H1 (cell line): ENCODE results near the gene LRRC28. TPM values are rescaled to one million over a fixed set of nuclear protein-coding genes. Genes with fewer than 3 reads are reported as not detected.

Experiments
- CTCF ChIA-PET: fragments of 300-600 bp; sonication (Branson Sonifier 250); formaldehyde crosslinking; loops from one replicate; lab custom pipeline; 2021; ENCODE audit not compliant: partially characterized antibody; lab: Charles Lee
- POLR2A ChIA-PET: fragments of 300-600 bp; sonication (Branson Sonifier 250); formaldehyde crosslinking; loops from one replicate; lab custom pipeline; 2021; ENCODE audit warnings: inconsistent platforms; ENCODE audit not compliant: partially characterized antibody; lab: Charles Lee
- DNase-seq, 2 experiments: peaks; one replicate each; pipeline versions ENCODE4 v3.0.0 to v3.0.0-alpha.2; 2010 to 2022; ENCODE audit warnings: low spot score in 2 of 2, low read depth in 1 of 2, mixed read lengths in 1 of 2
- FAIRE-seq: peaks from 2 replicates; lab custom pipeline; 2011; peaks lifted over from hg19 to GRCh38; lab: Jason Lieb, UNC
- H2AFZ ChIP-seq: 2 replicates; pipeline ENCODE4 v1.8.1; 2012; ENCODE audit warnings: low read length, inconsistent platforms
- H2AK5ac ChIP-seq: 2 replicates; pipeline ENCODE4 v1.6.1; 2013; ENCODE audit warnings: low read depth, low read length
- H2BK120ac ChIP-seq: replicated peaks from 2 replicates; pipeline ENCODE3; 2013; ENCODE audit warnings: low read depth, low read length, inconsistent platforms
- H2BK12ac ChIP-seq: 2 replicates; pipeline ENCODE4 v1.6.1; 2013; ENCODE audit warnings: low read depth, low read length
- H2BK15ac ChIP-seq: 2 replicates; pipeline ENCODE4 v1.6.1; 2013; ENCODE audit warnings: low read length
- H2BK20ac ChIP-seq: 2 replicates; pipeline ENCODE4 v1.6.1; 2013; ENCODE audit warnings: low read length
- H2BK5ac ChIP-seq: 2 replicates; pipeline ENCODE4 v1.6.1; 2013; ENCODE audit warnings: low read depth, low read length
- H3K14ac ChIP-seq: 2 replicates; pipeline ENCODE4 v1.6.1; 2013; ENCODE audit warnings: inconsistent platforms; ENCODE audit not compliant: insufficient read length
- H3K18ac ChIP-seq: 2 replicates; pipeline ENCODE4 v1.6.1; 2013; ENCODE audit warnings: low read length; ENCODE audit errors: extremely low read depth
- H3K23ac ChIP-seq: 2 replicates; pipeline ENCODE4 v1.6.1; 2013; ENCODE audit warnings: inconsistent platforms; ENCODE audit not compliant: insufficient read length
- H3K23me2 ChIP-seq: 2 replicates; pipeline ENCODE4 v1.6.1; 2013; ENCODE audit warnings: low read depth, low read length
- H3K27ac ChIP-seq: 2 replicates; pipeline ENCODE4 v1.6.1; 2011; ENCODE audit warnings: low read depth, low read length, inconsistent platforms
- H3K27me3 ChIP-seq, 4 experiments: replicated peaks in 1 of 4; 1 replicate in 1 of 4; 2 replicates in 3 of 4; pipeline versions ENCODE4 v1.6.1 to v1.8.1; 2011 to 2013; ENCODE audit warnings: low read length in 3 of 4, mild to moderate bottlenecking in 3 of 4, inconsistent platforms in 2 of 4, mixed read lengths in 2 of 4, moderate library complexity in 1 of 4; ENCODE audit not compliant: control insufficient read depth in 3 of 4, insufficient read depth in 3 of 4; ENCODE audit errors: extremely low read depth in 1 of 4
- H3K36me3 ChIP-seq, 4 experiments: 2 replicates each; pipeline versions ENCODE4 v1.6.1 to v1.8.1; 2011 to 2013; ENCODE audit warnings: mild to moderate bottlenecking in 4 of 4, low read length in 3 of 4, moderate library complexity in 2 of 4, control low read depth in 1 of 4, inconsistent platforms in 1 of 4; ENCODE audit not compliant: insufficient read depth in 4 of 4, control insufficient read depth in 2 of 4
- H3K4ac ChIP-seq: replicated peaks from 2 replicates; pipeline ENCODE3; 2013; ENCODE audit warnings: low read length, low read depth, mixed read lengths, inconsistent platforms; ENCODE audit not compliant: insufficient read length
- H3K4me1 ChIP-seq, 4 experiments: replicated peaks in 1 of 4; 1 replicate in 1 of 4; 2 replicates in 3 of 4; pipeline versions ENCODE4 v1.6.1 to v1.8.1; 2011 to 2013; ENCODE audit warnings: low read length in 3 of 4, inconsistent platforms in 2 of 4, mixed read lengths in 1 of 4; ENCODE audit not compliant: insufficient read depth in 4 of 4, control insufficient read depth in 3 of 4
- H3K4me2 ChIP-seq, 2 experiments: 2 replicates each; pipeline versions ENCODE4 v1.6.1 to v1.8.1; 2011 to 2013; ENCODE audit warnings: low read depth in 2 of 2, low read length in 2 of 2, control low read depth in 1 of 2, inconsistent platforms in 1 of 2, mild to moderate bottlenecking in 1 of 2; ENCODE audit not compliant: insufficient read depth in 1 of 2
- H3K4me3 ChIP-seq, 4 experiments: fragments of 200-600, 300-600 bp in 1 of 4; sonication (generic), shearing (Covaris generic), sonication (Bioruptor Twin) in 1 of 4; 2 replicates each; pipeline versions ENCODE4 v1.5.1 to v1.8.1; 2011 to 2016; ENCODE audit warnings: low read length in 4 of 4, low read depth in 3 of 4, control low read depth in 2 of 4, inconsistent platforms in 2 of 4, mild to moderate bottlenecking in 2 of 4, mixed read lengths in 1 of 4, moderate library complexity in 1 of 4; ENCODE audit not compliant: insufficient read depth in 2 of 4; ENCODE audit errors: extremely low read depth in 1 of 4
- H3K56ac ChIP-seq: replicated peaks from 2 replicates; pipeline ENCODE3; 2013; ENCODE audit warnings: low read depth, mild to moderate bottlenecking, mixed read lengths, low read length, inconsistent platforms; ENCODE audit not compliant: insufficient read length
- H3K79me1 ChIP-seq: 2 replicates; pipeline ENCODE4 v1.6.1; 2013; ENCODE audit warnings: low read depth, low read length, control low read depth
- H3K79me2 ChIP-seq, 2 experiments: 2 replicates each; pipeline versions ENCODE4 v1.6.1 to v1.8.1; 2012 to 2013; ENCODE audit warnings: low read length in 2 of 2, mild to moderate bottlenecking in 2 of 2, inconsistent platforms in 1 of 2; ENCODE audit not compliant: insufficient read depth in 2 of 2, control insufficient read depth in 1 of 2
- H3K9ac ChIP-seq, 4 experiments: replicated peaks in 1 of 4; 1 replicate in 1 of 4; 2 replicates in 3 of 4; pipeline versions ENCODE4 v1.6.1 to v1.8.1; 2011 to 2013; ENCODE audit warnings: low read depth in 3 of 4, low read length in 3 of 4, control low read depth in 2 of 4, mild to moderate bottlenecking in 2 of 4, moderate library complexity in 2 of 4, inconsistent platforms in 1 of 4; ENCODE audit errors: extremely low read depth in 1 of 4
- H3K9me3 ChIP-seq, 2 experiments: 2 replicates each; pipeline versions ENCODE4 v1.6.1 to v1.8.1; 2012 to 2013; ENCODE audit warnings: mild to moderate bottlenecking in 2 of 2, moderate library complexity in 2 of 2, control low read depth in 1 of 2, inconsistent platforms in 1 of 2, low read depth in 1 of 2, low read length in 1 of 2, mixed read lengths in 1 of 2; ENCODE audit not compliant: insufficient read depth in 2 of 2
- H4K20me1 ChIP-seq, 2 experiments: replicated peaks in 1 of 2; 2 replicates each; pipeline versions ENCODE3 to v1.8.1; 2011 to 2013; ENCODE audit warnings: inconsistent platforms in 2 of 2, low read length in 2 of 2, mild to moderate bottlenecking in 1 of 2; ENCODE audit not compliant: insufficient read depth in 2 of 2, control insufficient read depth in 1 of 2
- H4K5ac ChIP-seq: 2 replicates; pipeline ENCODE4 v1.6.1; 2013; ENCODE audit warnings: low read length, low read depth, mixed read lengths, inconsistent platforms; ENCODE audit not compliant: insufficient read length
- H4K8ac ChIP-seq: 2 replicates; pipeline ENCODE4 v1.8.0; 2013; ENCODE audit warnings: mild to moderate bottlenecking, moderate library complexity, low read length, inconsistent platforms; ENCODE audit not compliant: insufficient read depth; ENCODE audit errors: extremely low read depth
- H4K91ac ChIP-seq: replicated peaks from 2 replicates; pipeline ENCODE3; 2013; ENCODE audit warnings: low read length, mixed read lengths, inconsistent platforms; ENCODE audit not compliant: insufficient read length
- ASH2L ChIP-seq: fragments of 200-600, 300-600 bp; sonication (generic); IDR thresholded peaks from one replicate; pipeline ENCODE4 v1.7.1; 2017; ENCODE audit warnings: low read length
- CBX8 ChIP-seq: fragments of 300-800, 300-1000 bp; sonication (generic); IDR thresholded peaks from 2 replicates; pipeline ENCODE4 v1.7.1; 2016; ENCODE audit warnings: low read depth, low read length, borderline replicate concordance
- CHD1 ChIP-seq: IDR thresholded peaks from 2 replicates; pipeline ENCODE4 v1.6.1; 2012; ENCODE audit warnings: low read depth, low read length, improper control_type of control experiment
- CTBP2 ChIP-seq: IDR thresholded peaks from 2 replicates; pipeline ENCODE4 v1.7.0; 2011; ENCODE audit warnings: borderline replicate concordance, mild to moderate bottlenecking, moderate library complexity, mixed read lengths, low read length; ENCODE audit not compliant: insufficient read depth, insufficient read length
- CTCF ChIP-seq, 3 experiments: IDR thresholded peaks; 1 replicate in 2 of 3; 2 replicates in 1 of 3; pipeline versions ENCODE4 v1.5.1 to v1.6.1; 2011; ENCODE audit warnings: low read length in 3 of 3, mild to moderate bottlenecking in 3 of 3, inconsistent platforms in 2 of 3, low read depth in 1 of 3, moderate library complexity in 1 of 3; ENCODE audit not compliant: insufficient read depth in 1 of 3; ENCODE audit errors: control extremely low read depth in 1 of 3
- NRF1 ChIP-seq: IDR thresholded peaks from 2 replicates; pipeline ENCODE4 v1.6.1; 2011; ENCODE audit warnings: mild to moderate bottlenecking, low read depth, low read length, improper control_type of control experiment
- SP1 ChIP-seq: IDR thresholded peaks from 2 replicates; pipeline ENCODE4 v1.6.1; 2011; ENCODE audit warnings: low read depth, low read length
- SP2 ChIP-seq: IDR thresholded peaks from 2 replicates; pipeline ENCODE4 v1.6.1; 2012; ENCODE audit warnings: mild to moderate bottlenecking, low read length, inconsistent platforms
- TCF12 ChIP-seq: IDR thresholded peaks from 2 replicates; pipeline ENCODE4 v1.6.1; 2011; ENCODE audit warnings: low read depth, mild to moderate bottlenecking, low read length
- USF2 ChIP-seq: IDR thresholded peaks from 2 replicates; pipeline ENCODE4 v1.6.1; 2011; ENCODE audit warnings: low read length, improper control_type of control experiment
- YY1 ChIP-seq: IDR thresholded peaks from 2 replicates; pipeline ENCODE4 v1.6.1; 2011; ENCODE audit warnings: low read depth, mild to moderate bottlenecking, low read length
- WGBS, 2 experiments: shearing (Covaris generic) in 1 of 2; methylation state at CpG; one replicate each; pipeline versions ENCODE4 v1.1.6 to v1.1.7; 2013 to 2015; ENCODE audit warnings: low lambda C conversion rate in 2 of 2, mixed read lengths in 2 of 2, inconsistent platforms in 1 of 2, low coverage in 1 of 2, missing lambda C conversion rate in 1 of 2; ENCODE audit not compliant: insufficient replicate concordance in 2 of 2, insufficient coverage in 1 of 2, insufficient read length in 1 of 2; ENCODE audit errors: extremely low coverage in 1 of 2, missing lambda C conversion rate in 1 of 2; 5-methylcytosine and 5-hydroxymethylcytosine counted together
- polyA plus RNA-seq, 7 experiments: library from polyadenylated mRNA; depleted of rRNA in 3 of 7; stranded (reverse) in 5 of 7; unstranded in 2 of 7; fragments of >200 nt in 5 of 7; fragments of 200-250 nt in 2 of 7; gene quantifications; 1 replicate in 5 of 7; 2 replicates in 1 of 7; 4 replicates in 1 of 7; pipeline versions ENCODE4 v1.2.1 to v1.2.3, GENCODE V29; 2011 to 2013; ENCODE audit warnings: missing spikeins in 2 of 7, mixed read lengths in 2 of 7
- total RNA-seq: library from RNA; stranded (reverse); fragmentation: NEBNext Ultra II Directional; extraction: Animal tissue kit (Norgen Biotek cat#: 25700); gene quantifications from 2 replicates; pipeline ENCODE4 v1.2.1, GENCODE V29; 2021

LRRC28 gene
- total and polyA plus RNA-seq, 2 of the 8 experiments (the other 6 are each of a cell fraction or from before 2014, with no cell fraction given) = 20.2 to 23.3 TPM

GRCh38 chr15:99399618-99400017, 148.3 kb downstream of the LRRC28 start:
- H3K23ac ChIP-seq = no peak overlapping the region
- H4K91ac ChIP-seq = no peak overlapping the region
- no peak overlapping the region for H3K56ac ChIP-seq
- H2BK5ac ChIP-seq = no peak overlapping the region
- H3K14ac ChIP-seq = no peak overlapping the region
- H3K9me3 ChIP-seq = no peaks in the 10 kb centered on the region
- ChIA-PET POLR2A (no interaction called here), CTCF (interaction anchor here (0.6 to 2.9 kb wide), 4 partner anchors 9 to 305 kb away, joined by 3 to 7 read pairs (median 5); no protein-coding TSS in a partner anchor)
- no peaks in the 10 kb centered on the region for H3K79me1 ChIP-seq
- no peak overlapping the region for H2BK20ac ChIP-seq
- H3K36me3 ChIP-seq = no peaks in the 10 kb centered on the region
- no peaks in the 10 kb centered on the region for H3K23me2 ChIP-seq
- H4K5ac ChIP-seq = no peak overlapping the region
- no peak for FAIRE-seq
- H2BK12ac ChIP-seq = no peak overlapping the region
- no peak overlapping the region for H2AFZ ChIP-seq
- no peak overlapping the region for H3K27ac ChIP-seq
- H2BK15ac ChIP-seq = no peak overlapping the region
- H4K20me1 ChIP-seq = no peaks in the 10 kb centered on the region
- H3K4ac ChIP-seq = no peak overlapping the region
- H4K8ac ChIP-seq = no peak overlapping the region
- H3K18ac ChIP-seq = no peak overlapping the region
- H3K4me2 ChIP-seq = no peak overlapping the region
- peaks cover 0 to 3% (median 0%) of the 10 kb centered on the region in 4 experiments; a peak in 2 of 7 replicates for H3K4me1 ChIP-seq
- H2BK120ac ChIP-seq = no peak overlapping the region
- H3K27me3 ChIP-seq = no peaks in the 10 kb centered on the region
- H3K4me3 ChIP-seq = no peak overlapping the region
- DNase-seq = no peak
- H2AK5ac ChIP-seq = no peak overlapping the region
- 91% methylated on average over 4 of the region's 4 CpGs; no CpG with 5 or more reads in 1 of the 2 experiments for WGBS, 2 experiments
- H3K79me2 ChIP-seq = no peaks in the 10 kb centered on the region
- no peak overlapping the region for H3K9ac ChIP-seq
- TF ChIP-seq CTCF (IDR thresholded peaks at IDR 0.05; ENCODE audit: control extremely low read depth in 1 of 3, insufficient read depth in 1 of 3, low read depth in 1 of 3, low read length in 3 of 3) (no peak), ASH2L (no peak), TCF12 (no peak), USF2 (no peak), CBX8 (no peak), SP2 (no peak), SP1 (no peak), CTBP2 (no peak), NRF1 (no peak), CHD1 (no peak), YY1 (no peak)
